Suprapubic skin (tissue), 4 donors: ENCODE data around the gene PML. TPM values are rescaled to one million over a fixed set of nuclear protein-coding genes. Genes with fewer than 3 reads are reported as not detected.
A peak's percentile ranks its signal among the peaks of the same experiment; 100 is the strongest.
"Not testable (repeated sequence)": the region's sequence is repeated elsewhere in the genome, so short reads cannot be mapped to it uniquely, and the experiment has no call there.

Experiments used
- DNase-seq, 2 donors: peaks; one replicate each; pipeline ENCODE4 v3.0.0-alpha.2; 2019; ENCODE audit warnings: low spot score in 2 of 2
- H3K27ac ChIP-seq: fragments of 200-600 bp; sonication (generic); one replicate; pipeline ENCODE4 v1.5.1; 2019
- H3K27me3 ChIP-seq: fragments of 200-600 bp; sonication (generic); one replicate; pipeline ENCODE4 v1.5.1; 2019
- H3K36me3 ChIP-seq: fragments of 200-600 bp; sonication (generic); one replicate; pipeline ENCODE4 v1.5.1; 2019
- H3K4me1 ChIP-seq: fragments of 200-600 bp; sonication (generic); one replicate; pipeline ENCODE4 v1.5.1; 2019
- H3K4me3 ChIP-seq: fragments of 200-600 bp; sonication (generic); one replicate; pipeline ENCODE4 v1.5.1; 2019; ENCODE audit warnings: mild to moderate bottlenecking
- H3K9me3 ChIP-seq: fragments of 200-600 bp; sonication (generic); one replicate; pipeline ENCODE4 v1.5.1; 2019
- EP300 ChIP-seq: sonication (generic); formaldehyde crosslinking; IDR thresholded peaks from one replicate; pipeline ENCODE4 v1.6.1; 2017; ENCODE audit warnings: antibody characterized with exemption
- POLR2A ChIP-seq, 2 donors: fragments of 450-650 bp; IDR thresholded peaks; one replicate each; pipeline ENCODE4 v1.6.1; 2017; ENCODE audit warnings: antibody characterized with exemption in 2 of 2, mild to moderate bottlenecking in 2 of 2, moderate library complexity in 2 of 2
- POLR2AphosphoS5 ChIP-seq, 3 donors: sonication (generic); formaldehyde crosslinking; IDR thresholded peaks; one replicate each; pipeline ENCODE4 v1.6.1; 2017; ENCODE audit warnings: antibody characterized with exemption in 3 of 3
- WGBS: methylation state at CpG from one replicate; pipeline ENCODE4 v1.1.5; 2018; 5-methylcytosine and 5-hydroxymethylcytosine counted together
- total RNA-seq, 4 donors: library from RNA; depleted of rRNA; stranded (reverse); fragments of >200 nt; gene quantifications; one replicate each; pipeline ENCODE4 v1.1.0, GENCODE V29; 2016
- TF ChIP-seq, protein P1 (sequence below), 2 donors: fragments of 200-600 bp in 1 of 2; fragments of 450-650 bp in 1 of 2; sonication (generic) in 1 of 2; IDR thresholded peaks; one replicate each; pipeline ENCODE4 v1.5.1; 2016 to 2019; ENCODE audit warnings: antibody characterized with exemption in 2 of 2, mild to moderate bottlenecking in 1 of 2, moderate library complexity in 1 of 2

The PML gene
- total RNA-seq, 4 donors from 2014 or later = 59.2 to 111 (median 82.5) TPM

DNA sequence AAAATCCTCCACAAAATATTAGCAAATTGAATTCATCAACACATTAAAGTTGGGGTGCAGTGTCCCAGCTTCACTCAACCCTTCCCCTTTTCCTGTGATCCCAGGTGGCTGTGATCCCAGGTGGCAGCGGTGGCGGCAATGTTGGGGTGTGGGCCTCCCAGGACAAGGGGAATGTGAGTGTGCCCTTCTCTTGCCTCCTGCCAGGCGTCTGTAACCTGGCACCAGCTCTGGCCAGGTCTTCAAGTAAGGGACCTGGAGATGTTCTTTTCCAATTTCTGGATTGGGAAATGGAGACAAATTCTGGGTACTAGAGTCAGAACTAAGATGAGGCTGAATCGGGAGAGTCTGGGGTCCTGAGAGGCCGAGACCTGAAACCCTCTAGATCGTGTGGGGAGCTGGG is 67.7 kb downstream of the PML start:
- H3K27ac ChIP-seq = no peak overlapping the region
- no peak overlapping the region for H3K4me3 ChIP-seq
- no peaks in the 10 kb centered on the region for H3K4me1 ChIP-seq
- peak in 1 of 2 donors; percentile 55 for DNase-seq
- TF ChIP-seq EP300 (no peak), POLR2AphosphoS5 (IDR thresholded peaks at IDR 0.05) (no peak), POLR2A (IDR thresholded peaks at IDR 0.05) (no peak)
- TF ChIP-seq, protein P1, sequence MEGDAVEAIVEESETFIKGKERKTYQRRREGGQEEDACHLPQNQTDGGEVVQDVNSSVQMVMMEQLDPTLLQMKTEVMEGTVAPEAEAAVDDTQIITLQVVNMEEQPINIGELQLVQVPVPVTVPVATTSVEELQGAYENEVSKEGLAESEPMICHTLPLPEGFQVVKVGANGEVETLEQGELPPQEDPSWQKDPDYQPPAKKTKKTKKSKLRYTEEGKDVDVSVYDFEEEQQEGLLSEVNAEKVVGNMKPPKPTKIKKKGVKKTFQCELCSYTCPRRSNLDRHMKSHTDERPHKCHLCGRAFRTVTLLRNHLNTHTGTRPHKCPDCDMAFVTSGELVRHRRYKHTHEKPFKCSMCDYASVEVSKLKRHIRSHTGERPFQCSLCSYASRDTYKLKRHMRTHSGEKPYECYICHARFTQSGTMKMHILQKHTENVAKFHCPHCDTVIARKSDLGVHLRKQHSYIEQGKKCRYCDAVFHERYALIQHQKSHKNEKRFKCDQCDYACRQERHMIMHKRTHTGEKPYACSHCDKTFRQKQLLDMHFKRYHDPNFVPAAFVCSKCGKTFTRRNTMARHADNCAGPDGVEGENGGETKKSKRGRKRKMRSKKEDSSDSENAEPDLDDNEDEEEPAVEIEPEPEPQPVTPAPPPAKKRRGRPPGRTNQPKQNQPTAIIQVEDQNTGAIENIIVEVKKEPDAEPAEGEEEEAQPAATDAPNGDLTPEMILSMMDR (IDR thresholded peaks at IDR 0.05) = no peak
- H3K27me3 ChIP-seq = no peaks in the 10 kb centered on the region
- no peaks in the 10 kb centered on the region for H3K9me3 ChIP-seq
- WGBS = 95% methylated on average over 6 of the region's 6 CpGs
- no peaks in the 10 kb centered on the region for H3K36me3 ChIP-seq

DNA sequence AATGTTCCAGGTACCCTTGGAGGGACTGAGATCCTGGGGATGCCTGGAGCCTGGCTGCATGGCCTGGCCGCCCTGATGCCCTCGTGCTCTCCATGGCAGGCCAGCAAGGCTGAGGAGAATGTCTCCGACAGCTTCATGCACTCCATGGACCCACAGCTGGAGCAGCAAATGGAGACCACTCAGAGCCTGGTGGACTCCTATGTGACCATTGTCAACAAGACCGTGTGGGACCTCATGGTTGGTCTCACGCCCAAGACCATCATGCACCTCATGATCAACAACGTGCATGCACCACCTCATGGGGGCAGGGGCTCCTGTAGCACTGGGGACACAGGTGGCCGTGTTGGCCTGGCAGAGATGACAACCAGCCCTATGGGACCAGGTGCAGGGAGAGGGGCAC is 68.2 kb downstream of the PML start:
- 100% methylated on average over 3 of the region's 7 CpGs for WGBS
- Histone ChIP-seq H3K9me3 (no peaks in the 10 kb centered on the region), H3K4me3 (no peak overlapping the region), H3K4me1 (no peaks in the 10 kb centered on the region), H3K27ac (no peak overlapping the region), H3K36me3 (no peaks in the 10 kb centered on the region), H3K27me3 (no peaks in the 10 kb centered on the region)
- TF ChIP-seq EP300 (no peak), POLR2AphosphoS5 (IDR thresholded peaks at IDR 0.05) (no peak)
- DNase-seq = peak; percentile 46 to 68

DNA sequence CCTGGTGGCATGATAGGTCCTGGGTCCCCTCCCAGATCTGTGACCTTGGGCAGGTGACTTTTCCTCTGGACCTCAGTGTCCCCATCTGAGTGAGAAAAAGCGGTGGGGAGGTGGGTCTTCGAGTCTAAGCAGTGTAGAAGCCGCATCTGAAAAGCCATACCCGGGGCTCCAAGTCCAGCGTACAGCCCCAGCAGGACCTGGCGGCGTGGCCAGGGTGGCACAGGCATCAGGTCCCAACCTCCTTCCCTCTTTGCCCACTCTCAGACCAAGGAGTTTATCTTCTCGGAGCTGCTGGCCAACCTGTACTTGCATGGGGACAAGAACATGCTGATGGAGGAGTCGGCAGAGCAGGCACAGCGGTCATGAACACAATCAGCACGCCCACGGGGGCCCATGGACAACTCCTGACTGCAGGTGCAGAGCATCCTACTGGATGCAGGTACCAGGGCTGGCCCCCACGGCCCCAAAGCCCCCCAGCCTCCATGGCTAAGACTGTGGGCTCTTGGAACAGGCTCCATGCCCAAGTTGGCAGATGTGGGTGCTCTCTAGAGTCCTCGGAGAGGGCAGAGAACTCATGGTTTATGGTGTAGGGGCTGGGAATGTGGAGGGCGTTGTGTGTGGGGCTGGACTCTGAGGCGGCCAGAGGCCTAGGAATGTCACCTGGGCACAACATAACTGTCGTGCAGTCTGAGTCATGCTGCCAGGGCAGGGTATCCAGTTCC is 69.1 kb downstream of the PML start:
- H3K4me3 ChIP-seq, H3K9me3 ChIP-seq, H3K27me3 ChIP-seq, H3K36me3 ChIP-seq, H3K27ac ChIP-seq, H3K4me1 ChIP-seq: not testable (repeated sequence)
- peak in 1 of 2 donors; percentile 24 for DNase-seq
- 100% methylated on average over 1 of the region's 17 CpGs for WGBS

DNA sequence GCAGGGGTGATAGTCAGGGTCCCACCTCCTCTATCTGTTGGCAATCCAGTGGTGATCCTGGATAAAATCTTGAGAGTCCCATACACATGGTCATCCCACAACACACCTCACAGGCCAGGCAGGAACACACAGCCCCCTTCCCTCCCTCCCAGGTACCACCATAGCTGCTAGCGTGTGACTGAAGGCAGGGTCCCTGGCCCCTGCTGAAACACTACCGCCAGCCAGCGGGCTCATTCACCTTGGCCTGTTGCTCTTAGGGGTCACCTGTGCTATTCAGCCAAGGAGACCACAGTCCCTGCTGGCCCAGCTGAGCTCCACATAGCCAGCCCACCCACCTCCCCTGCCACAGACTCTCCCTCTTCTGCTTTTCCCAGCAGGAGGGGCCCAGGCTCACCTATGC is 69.7 kb downstream of the PML start:
- 93% methylated on average over 2 of the region's 3 CpGs for WGBS
- not testable (repeated sequence) for DNase-seq, H3K27ac ChIP-seq

DNA sequence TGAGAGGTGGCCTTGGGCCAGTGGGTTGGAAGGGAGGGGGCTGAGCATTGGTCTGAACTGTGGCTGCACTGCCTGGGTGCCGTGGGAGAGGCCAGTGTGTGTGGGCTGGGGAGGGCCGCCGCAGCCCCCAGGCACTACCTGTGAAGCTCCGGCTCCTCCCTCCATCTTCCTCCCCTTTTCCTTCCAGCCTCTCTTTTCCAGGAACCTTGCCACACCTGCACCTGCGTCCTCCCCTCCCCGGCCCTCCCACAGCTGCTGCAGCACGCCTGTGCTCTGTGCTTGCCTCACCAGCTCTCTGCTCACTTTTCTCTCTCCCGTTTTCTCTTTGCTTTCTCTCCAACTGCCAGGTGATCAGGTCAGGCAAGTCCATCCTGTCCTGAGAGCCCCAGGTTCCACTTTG is 70.3 kb downstream of the PML start:
- H3K4me1 ChIP-seq, H3K27me3 ChIP-seq, H3K9me3 ChIP-seq, H3K27ac ChIP-seq, H3K4me3 ChIP-seq, H3K36me3 ChIP-seq: not testable (repeated sequence)
- WGBS = 41% methylated on average over 7 of the region's 8 CpGs
- DNase-seq = peak in 1 of 2 donors; percentile 70

More for the DNA sequence above, 69.7 kb downstream of the PML start:
- not testable (repeated sequence) for H3K9me3 ChIP-seq, H3K4me3 ChIP-seq, H3K4me1 ChIP-seq, H3K36me3 ChIP-seq, H3K27me3 ChIP-seq

DNA sequence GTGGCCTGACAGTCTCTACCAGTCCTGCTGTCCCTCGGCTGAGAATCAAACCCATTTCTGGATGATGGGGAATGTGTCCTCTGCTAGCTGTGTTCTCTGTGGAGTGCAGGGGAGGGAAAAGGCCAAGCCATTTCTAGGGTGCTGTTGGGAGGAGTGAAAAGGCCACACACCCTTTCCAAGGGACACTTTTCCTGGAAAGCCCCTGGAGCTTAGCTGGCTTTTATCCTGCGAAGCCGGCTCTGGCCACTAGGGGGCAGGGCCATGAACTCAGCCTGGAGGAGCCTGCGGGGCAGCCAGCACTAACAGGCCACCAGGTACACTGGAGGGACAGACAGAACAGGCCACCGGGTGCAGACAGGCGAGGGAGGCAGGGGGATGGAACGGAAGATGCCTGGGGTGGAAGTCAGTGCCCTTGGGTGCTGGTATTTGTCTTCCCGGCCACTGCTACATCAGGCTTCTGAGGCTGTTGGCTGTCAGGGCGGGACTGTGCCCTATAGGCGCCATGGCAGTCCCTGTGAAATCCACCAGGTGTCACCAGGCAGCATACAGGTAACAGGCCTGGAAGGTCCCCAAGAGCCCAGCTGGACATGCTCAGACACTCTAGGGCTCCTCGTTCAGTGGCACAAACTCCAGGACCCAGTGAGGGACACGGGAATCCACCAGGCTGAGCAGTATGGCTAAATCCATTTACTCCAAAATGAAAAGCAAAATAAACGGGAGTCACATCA is 71.3 kb downstream of the PML start:
- not testable (repeated sequence) for H3K36me3 ChIP-seq, H3K9me3 ChIP-seq, H3K4me1 ChIP-seq, H3K4me3 ChIP-seq, H3K27me3 ChIP-seq, H3K27ac ChIP-seq
- DNase-seq = peak; percentile 61 to 70
- no CpG with 5 or more reads among the region's 13 CpGs for WGBS
- TF ChIP-seq, protein P1 (IDR thresholded peaks at IDR 0.05) = peak; percentile 4 to 63

DNA sequence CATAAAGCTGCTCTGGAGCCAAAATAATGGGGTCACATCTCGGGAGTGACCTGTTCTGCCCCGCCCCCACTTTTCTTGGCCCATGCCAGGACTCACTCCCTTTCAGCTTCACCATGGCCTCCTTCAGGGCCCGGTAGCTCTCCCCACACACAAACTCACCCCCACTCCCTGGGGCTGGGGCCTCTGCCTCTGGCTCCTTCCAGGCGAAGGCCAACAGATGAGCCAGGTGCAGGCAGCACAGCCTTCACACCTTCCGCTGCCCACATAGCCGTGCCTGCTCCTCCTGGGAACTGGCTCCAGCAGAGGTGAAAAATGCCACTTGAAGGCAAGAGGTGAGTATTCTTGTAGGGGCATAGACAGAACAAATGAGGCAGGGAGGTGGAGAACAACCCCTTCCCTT is 77.1 kb downstream of the PML start:
- H3K27me3 ChIP-seq, H3K4me1 ChIP-seq, H3K27ac ChIP-seq, H3K36me3 ChIP-seq, H3K9me3 ChIP-seq, DNase-seq, H3K4me3 ChIP-seq: not testable (repeated sequence)
- 84% methylated on average over 4 of the region's 6 CpGs for WGBS

DNA sequence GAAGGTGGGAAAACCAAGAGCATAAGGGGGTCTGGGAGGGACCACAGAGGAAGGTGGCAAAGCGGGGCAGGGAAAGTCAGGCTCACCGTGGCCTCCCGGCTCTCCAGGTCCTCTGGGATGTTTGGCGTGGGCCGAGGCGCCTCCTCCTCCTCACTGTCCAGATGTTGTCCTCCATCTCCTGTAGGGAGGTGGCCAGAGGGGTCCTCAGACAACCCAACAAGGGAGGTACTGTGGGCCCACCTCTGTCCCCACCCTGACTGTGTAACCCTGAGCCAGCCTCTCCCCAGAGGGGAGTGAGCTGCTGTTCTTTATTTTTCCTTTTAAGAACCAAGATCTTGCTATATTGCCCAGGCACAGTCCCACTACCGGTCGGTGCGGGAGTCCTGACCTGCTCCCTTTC is 77.6 kb downstream of the PML start:
- not testable (repeated sequence) for H3K4me3 ChIP-seq, H3K9me3 ChIP-seq, DNase-seq, H3K36me3 ChIP-seq, H3K27ac ChIP-seq, H3K27me3 ChIP-seq, H3K4me1 ChIP-seq
- 95% methylated on average over 6 of the region's 9 CpGs for WGBS
